OCI-LY7 (cell line): Measurements from ENCODE around the gene VENTX. TPM values are rescaled to one million over a fixed set of nuclear protein-coding genes. Genes with fewer than 3 reads are reported as not detected.

Source experiments
- BruUV-seq: library from RNA; stranded (reverse); fragments of 400-500 nt; replicated peaks from 2 replicates; lab custom pipeline; 2021; lab: Mats Ljungman, UMichigan
- CTCF ChIA-PET: fragments of 300-600 bp; sonication (Branson Sonifier 250); formaldehyde crosslinking; loops from one replicate; lab custom pipeline; 2022; ENCODE audit warnings: antibody characterized with exemption; ENCODE audit not compliant: unreplicated experiment; lab: Charles Lee
- POLR2A ChIA-PET: fragments of 300-600 bp; sonication (Branson Sonifier 250); formaldehyde crosslinking; loops from one replicate; lab custom pipeline; 2022; ENCODE audit warnings: antibody characterized with exemption; lab: Charles Lee
- DNase-seq: peaks from one replicate; pipeline ENCODE4 v3.0.0-alpha.2; 2015; ENCODE audit warnings: low spot score
- H2AFZ ChIP-seq: fragments of 200-600 bp; sonication (generic), shearing (Covaris generic); 2 replicates; pipeline ENCODE4 v1.6.1; 2014; ENCODE audit warnings: mild to moderate bottlenecking, antibody characterized with exemption, low read length, moderate library complexity
- H3K27ac ChIP-seq: fragments of 200-600 bp; sonication (generic); 2 replicates; pipeline ENCODE4 v1.5.1; 2014; ENCODE audit warnings: mixed run types, low read depth, mild to moderate bottlenecking, moderate library complexity, low read length, inconsistent platforms; ENCODE audit not compliant: poor library complexity, severe bottlenecking
- H3K36me3 ChIP-seq: fragments of 200-600 bp; sonication (generic); 2 replicates; pipeline ENCODE4 v1.6.1; 2014; ENCODE audit warnings: mild to moderate bottlenecking, antibody characterized with exemption, low read length, moderate library complexity, mixed read lengths; ENCODE audit not compliant: insufficient read depth
- H3K4me1 ChIP-seq: fragments of 200-600 bp; sonication (generic); 2 replicates; pipeline ENCODE4 v1.5.1; 2014; ENCODE audit warnings: mild to moderate bottlenecking, low read length; ENCODE audit not compliant: insufficient read depth, poor library complexity, severe bottlenecking
- H3K4me2 ChIP-seq: fragments of 200-600 bp; sonication (generic); 2 replicates; pipeline ENCODE4 v1.6.1; 2014; ENCODE audit warnings: mild to moderate bottlenecking, low read length
- H3K4me3 ChIP-seq: fragments of 200-600 bp; sonication (generic); 2 replicates; pipeline ENCODE4 v1.5.1; 2014; ENCODE audit warnings: mild to moderate bottlenecking, low read depth, low read length; ENCODE audit not compliant: poor library complexity, severe bottlenecking
- H3K79me2 ChIP-seq: fragments of 200-600 bp; sonication (generic); 2 replicates; pipeline ENCODE4 v1.6.1; 2016; ENCODE audit warnings: low read depth, mild to moderate bottlenecking, low read length, moderate library complexity, mixed read lengths; ENCODE audit not compliant: insufficient read depth
- H3K9me2 ChIP-seq: fragments of 200-600 bp; sonication (generic); 2 replicates; pipeline ENCODE4 v1.6.1; 2016; ENCODE audit warnings: mild to moderate bottlenecking, low read length, mixed read lengths; ENCODE audit not compliant: insufficient read depth
- H3K9me3 ChIP-seq: fragments of 200-600 bp; sonication (generic); 2 replicates; pipeline ENCODE4 v1.6.1; 2014; ENCODE audit warnings: mild to moderate bottlenecking, mixed run types, low read length, mixed read lengths
- H4K20me1 ChIP-seq: fragments of 200-600 bp; sonication (generic); 2 replicates; pipeline ENCODE4 v1.6.1; 2014; ENCODE audit warnings: mild to moderate bottlenecking, antibody characterized with exemption, low read length, moderate library complexity, mixed read lengths; ENCODE audit not compliant: insufficient read depth
- EZH2phosphoT487 ChIP-seq: fragments of 200-600 bp; sonication (generic); IDR thresholded peaks from 2 replicates; pipeline ENCODE4 v1.6.1; 2018; ENCODE audit warnings: low read depth, borderline replicate concordance, mild to moderate bottlenecking, mixed run types, antibody characterized with exemption, low read length, moderate library complexity, mixed read lengths
- intact Hi-C: fragments of 100-400 bp; cut with micrococcal nuclease; formaldehyde crosslinking; loops from one replicate; pipeline ENCODE4 v1.10.0; 2022; ENCODE audit not compliant: unreplicated experiment
- total RNA-seq, 2 experiments: library from RNA; depleted of rRNA in 1 of 2; stranded (reverse); fragments of >200 nt in 1 of 2; shearing (Covaris generic) in 1 of 2; gene quantifications; 2 replicates each; pipeline ENCODE4 v1.2.3, GENCODE V29; 2014 to 2022
- TF ChIP-seq, protein P1 (sequence below): fragments of 200-600 bp; sonication (generic); conservative IDR thresholded peaks from 2 replicates; pipeline ENCODE4 v1.5.1; 2014; ENCODE audit warnings: mild to moderate bottlenecking, antibody characterized with exemption, low read length, moderate library complexity, mixed read lengths

The VENTX gene
- total RNA-seq, 2 experiments from 2014 or later, result not detected

GRCh38 chr10:133230387-133231195 lies 7.1 kb upstream of the VENTX start:
- no peaks in the 10 kb centered on the region for H4K20me1 ChIP-seq
- no peak overlapping the region for H2AFZ ChIP-seq
- H3K27ac ChIP-seq, result no peak overlapping the region
- POLR2A ChIA-PET, result no interaction called here
- no peak for DNase-seq
- H3K4me3 ChIP-seq, result no peak overlapping the region
- no peaks in the 10 kb centered on the region for H3K36me3 ChIP-seq
- H3K79me2 ChIP-seq, result no peaks in the 10 kb centered on the region
- CTCF ChIA-PET, result no interaction called here
- no peak for TF ChIP-seq EZH2phosphoT487
- TF ChIP-seq, protein P1, sequence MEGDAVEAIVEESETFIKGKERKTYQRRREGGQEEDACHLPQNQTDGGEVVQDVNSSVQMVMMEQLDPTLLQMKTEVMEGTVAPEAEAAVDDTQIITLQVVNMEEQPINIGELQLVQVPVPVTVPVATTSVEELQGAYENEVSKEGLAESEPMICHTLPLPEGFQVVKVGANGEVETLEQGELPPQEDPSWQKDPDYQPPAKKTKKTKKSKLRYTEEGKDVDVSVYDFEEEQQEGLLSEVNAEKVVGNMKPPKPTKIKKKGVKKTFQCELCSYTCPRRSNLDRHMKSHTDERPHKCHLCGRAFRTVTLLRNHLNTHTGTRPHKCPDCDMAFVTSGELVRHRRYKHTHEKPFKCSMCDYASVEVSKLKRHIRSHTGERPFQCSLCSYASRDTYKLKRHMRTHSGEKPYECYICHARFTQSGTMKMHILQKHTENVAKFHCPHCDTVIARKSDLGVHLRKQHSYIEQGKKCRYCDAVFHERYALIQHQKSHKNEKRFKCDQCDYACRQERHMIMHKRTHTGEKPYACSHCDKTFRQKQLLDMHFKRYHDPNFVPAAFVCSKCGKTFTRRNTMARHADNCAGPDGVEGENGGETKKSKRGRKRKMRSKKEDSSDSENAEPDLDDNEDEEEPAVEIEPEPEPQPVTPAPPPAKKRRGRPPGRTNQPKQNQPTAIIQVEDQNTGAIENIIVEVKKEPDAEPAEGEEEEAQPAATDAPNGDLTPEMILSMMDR, result no peak
- no peak overlapping the region for H3K4me2 ChIP-seq
- BruUV-seq, result no TSS peak
- no peaks in the 10 kb centered on the region for H3K9me3 ChIP-seq
- intact Hi-C loops, result no loop called here
- no peaks in the 10 kb centered on the region for H3K4me1 ChIP-seq
- no peaks in the 10 kb centered on the region for H3K9me2 ChIP-seq

- no TSS peak for BruUV-seq
- Histone ChIP-seq H3K36me3 (no peaks in the 10 kb centered on the region), H3K4me2 (no peak overlapping the region), H3K4me3 (no peak overlapping the region), H2AFZ (no peak overlapping the region), H3K79me2 (no peaks in the 10 kb centered on the region), H3K27ac (no peak overlapping the region), H3K9me2 (no peaks in the 10 kb centered on the region), H4K20me1 (no peaks in the 10 kb centered on the region; the same call in 1 of the 2 replicates), H3K9me3 (no peaks in the 10 kb centered on the region), H3K4me1 (no peaks in the 10 kb centered on the region)
- DNase-seq, result no peak
- ChIA-PET POLR2A (no interaction called here), CTCF (no interaction called here)
- TF ChIP-seq, protein P1, result no peak
- TF ChIP-seq EZH2phosphoT487, result no peak
- intact Hi-C loops, result no loop called here
Observed at GRCh38 chr10:133231244-133231945, 6.3 kb upstream of the VENTX start.
